HepG2 (cell line): ENCODE measurements around the gene NTM. TPM values are rescaled to one million over a fixed set of nuclear protein-coding genes. Genes with fewer than 3 reads are reported as not detected.

Experiments used
- ATAC-seq: fragments of 200-7000 bp; cut with Tn5 transposase; 3 replicates; pipeline ENCODE4 v1.9.1; 2020; ENCODE audit warnings: mild to moderate bottlenecking, moderate library complexity
- BruUV-seq: library from RNA; stranded (reverse); fragments of 400-500 nt; replicated peaks from 2 replicates; lab custom pipeline; 2021; lab: Mats Ljungman, UMichigan
- CTCF ChIA-PET: fragments of 300-600 bp; formaldehyde crosslinking; extraction: SDS; loops from one replicate; lab custom pipeline; 2021; ENCODE audit warnings: low total read pairs, inconsistent platforms, low intra/inter-chr PET ratio; lab: Yijun Ruan, JAX
- POLR2A ChIA-PET: fragments of 350-600 bp; sonication (Branson Sonifier 250); formaldehyde crosslinking; loops from one replicate; lab custom pipeline; 2020; ENCODE audit warnings: antibody characterized with exemption, inconsistent platforms; lab: Yijun Ruan, JAX
- DNase-seq: peaks from one replicate; pipeline ENCODE4 v3.0.0-alpha.2; 2015; ENCODE audit warnings: low spot score
- FAIRE-seq: peaks from 3 replicates; lab custom pipeline; 2011; peaks lifted over from hg19 to GRCh38; lab: Jason Lieb, UNC
- H2AFZ ChIP-seq: one replicate; pipeline ENCODE4 v1.6.1; 2011; ENCODE audit warnings: low read length, inconsistent platforms
- H3K27ac ChIP-seq: fragments of 300-600 bp; 3 replicates; pipeline ENCODE4 v1.8.0; 2011; ENCODE audit warnings: mixed run types, mild to moderate bottlenecking, mixed read lengths, low read length, inconsistent platforms; ENCODE audit not compliant: insufficient read depth; ENCODE audit errors: extremely low read length
- H3K27me3 ChIP-seq, 2 experiments: fragments of 200-600 bp in 1 of 2; 2 replicates in 1 of 2; 3 replicates in 1 of 2; pipeline versions ENCODE4 v1.6.0 to v1.8.0; 2011; ENCODE audit warnings: low read length in 2 of 2, mild to moderate bottlenecking in 2 of 2, moderate library complexity in 2 of 2, inconsistent platforms in 1 of 2; ENCODE audit not compliant: insufficient read depth in 2 of 2, control insufficient read depth in 1 of 2
- H3K36me3 ChIP-seq, 2 experiments: fragments of 200-600 bp in 1 of 2; replicated peaks in 1 of 2; 2 replicates in 1 of 2; 3 replicates in 1 of 2; pipeline versions ENCODE4 v1.5.1 to v1.8.0; 2011; ENCODE audit warnings: low read length in 2 of 2, inconsistent platforms in 1 of 2; ENCODE audit not compliant: insufficient read depth in 2 of 2, control insufficient read depth in 1 of 2
- H3K4me1 ChIP-seq: 2 replicates; pipeline ENCODE4 v1.5.1; 2012; ENCODE audit warnings: low read length, inconsistent platforms; ENCODE audit not compliant: insufficient read depth
- H3K4me2 ChIP-seq: 2 replicates; pipeline ENCODE4 v1.6.0; 2011; ENCODE audit warnings: low read depth, low read length, inconsistent platforms
- H3K4me3 ChIP-seq, 3 experiments: fragments of 200-600 bp in 1 of 3; sonication (generic), shearing (Covaris generic) in 1 of 3; replicated peaks in 1 of 3; 2 replicates each; pipeline ENCODE4 v1.5.1; 2011 to 2016; ENCODE audit warnings: low read length in 3 of 3, inconsistent platforms in 2 of 3, low read depth in 2 of 3, mild to moderate bottlenecking in 2 of 3, control low read depth in 1 of 3, mixed read lengths in 1 of 3; ENCODE audit not compliant: insufficient read depth in 1 of 3
- H3K79me2 ChIP-seq: one replicate; pipeline ENCODE4 v1.6.1; 2011; ENCODE audit warnings: low read length, inconsistent platforms; ENCODE audit not compliant: insufficient read depth
- H3K9ac ChIP-seq: 2 replicates; pipeline ENCODE4 v1.6.0; 2011; ENCODE audit warnings: mild to moderate bottlenecking, low read depth, low read length, inconsistent platforms; ENCODE audit not compliant: insufficient read depth
- H3K9me3 ChIP-seq: 2 replicates; pipeline ENCODE4 v1.5.1; 2012; ENCODE audit warnings: mild to moderate bottlenecking, low read length
- H4K20me1 ChIP-seq: 2 replicates; pipeline ENCODE4 v1.6.0; 2011; ENCODE audit warnings: inconsistent platforms, mild to moderate bottlenecking, low read length, moderate library complexity; ENCODE audit not compliant: insufficient read depth
- ATAD3A ChIP-seq: sonication (generic); formaldehyde crosslinking; IDR thresholded peaks from 2 replicates; pipeline ENCODE4 v1.4.0; 2020; ENCODE audit warnings: missing genetic modification reagents
- ATF6 ChIP-seq: sonication (generic); formaldehyde crosslinking; conservative IDR thresholded peaks from 2 replicates; pipeline ENCODE4 v1.4.0; 2020; ENCODE audit warnings: missing genetic modification reagents
- FOXA3 ChIP-seq: IDR thresholded peaks from 2 replicates; pipeline ENCODE4 v1.6.1; 2016; ENCODE audit warnings: missing genetic modification reagents, missing compliant biosample characterization
- FOXJ3 ChIP-seq: sonication (generic); formaldehyde crosslinking; IDR thresholded peaks from 2 replicates; pipeline ENCODE4 v1.4.0; 2020; ENCODE audit warnings: missing genetic modification reagents, mild to moderate bottlenecking, borderline replicate concordance
- KMT2A ChIP-seq: sonication (generic); formaldehyde crosslinking; IDR thresholded peaks from 2 replicates; pipeline ENCODE4 v1.4.0; 2020; ENCODE audit warnings: missing genetic modification reagents
- RARA ChIP-seq: IDR thresholded peaks from 2 replicates; pipeline ENCODE4 v1.6.1; 2016; ENCODE audit warnings: missing genetic modification reagents, missing compliant biosample characterization
- SRF ChIP-seq: IDR thresholded peaks from 2 replicates; pipeline ENCODE4 v1.6.1; 2011; ENCODE audit warnings: mild to moderate bottlenecking, low read depth, low read length, moderate library complexity
- TFDP1 ChIP-seq: IDR thresholded peaks from 2 replicates; pipeline ENCODE4 v1.6.1; 2016; ENCODE audit warnings: missing compliant biosample characterization, missing genetic modification reagents, borderline replicate concordance
- ZNF124 ChIP-seq: sonication (generic); formaldehyde crosslinking; IDR thresholded peaks from 2 replicates; pipeline ENCODE4 v1.4.0; 2020; ENCODE audit warnings: missing genetic modification reagents
- ZNF20 ChIP-seq: sonication (generic); formaldehyde crosslinking; IDR thresholded peaks from 2 replicates; pipeline ENCODE4 v1.4.0; 2020; ENCODE audit warnings: mild to moderate bottlenecking, moderate library complexity, missing genetic modification reagents
- ZNF354B ChIP-seq: sonication (generic); formaldehyde crosslinking; IDR thresholded peaks from 2 replicates; pipeline ENCODE4 v1.8.0; 2022; ENCODE audit warnings: mild to moderate bottlenecking, missing genetic modification reagents
- ZNF512 ChIP-seq: sonication (generic); formaldehyde crosslinking; IDR thresholded peaks from 2 replicates; pipeline ENCODE4 v1.4.0; 2020; ENCODE audit warnings: mild to moderate bottlenecking, missing genetic modification reagents
- WGBS: methylation state at CpG from one replicate; pipeline ENCODE4 v1.1.6; 2017; ENCODE audit warnings: low lambda C conversion rate; 5-methylcytosine and 5-hydroxymethylcytosine counted together
- in situ Hi-C: cut with HindIII; loops from 2 replicates; pipeline ENCODE4 v1.10.0; 2017; ENCODE audit warnings: low pct_unique_long_range_greater_than_20kb; ENCODE audit not compliant: extremely low pct_ligation_motif_present
- intact Hi-C: fragments of 100-400 bp; cut with micrococcal nuclease; formaldehyde crosslinking; loops from one replicate; pipeline ENCODE4 v1.10.0; 2022; ENCODE audit not compliant: unreplicated experiment
- polyA plus RNA-seq, 8 experiments: library from polyadenylated mRNA; depleted of rRNA in 3 of 8; stranded (reverse) in 7 of 8; unstranded in 1 of 8; fragments of >200 nt; fragmentation: Illumina TruSeq in 4 of 8; extraction: Trizol in 4 of 8; gene quantifications; 2 replicates each; pipeline versions ENCODE4 v1.2.1 to v1.2.3, GENCODE V29; 2011 to 2016; ENCODE audit warnings: low read depth in 4 of 8, missing spikeins in 1 of 8, mixed read lengths in 1 of 8; ENCODE audit not compliant: insufficient read depth in 1 of 8
- total RNA-seq, 5 experiments: library from RNA; depleted of rRNA; stranded (reverse); fragments of >200 nt; fragmentation: Illumina TruSeq; extraction: Trizol; gene quantifications; 2 replicates each; pipeline ENCODE4 v1.2.3, GENCODE V29; 2016; ENCODE audit warnings: low read depth in 1 of 5
- TF ChIP-seq, protein P1 (sequence below): sonication (generic); formaldehyde crosslinking; IDR thresholded peaks from 2 replicates; pipeline ENCODE4 v1.4.0; 2020; ENCODE audit warnings: missing genetic modification reagents, borderline replicate concordance
- TF ChIP-seq, protein P2 (sequence below): IDR thresholded peaks from 2 replicates; pipeline ENCODE4 v1.4.0; 2020; ENCODE audit warnings: mild to moderate bottlenecking, missing genetic modification reagents

The NTM gene
- total and polyA plus RNA-seq, 2 of the 13 experiments (the other 11 are each of a cell fraction or from before 2014, with no cell fraction given) = not detected

DNA sequence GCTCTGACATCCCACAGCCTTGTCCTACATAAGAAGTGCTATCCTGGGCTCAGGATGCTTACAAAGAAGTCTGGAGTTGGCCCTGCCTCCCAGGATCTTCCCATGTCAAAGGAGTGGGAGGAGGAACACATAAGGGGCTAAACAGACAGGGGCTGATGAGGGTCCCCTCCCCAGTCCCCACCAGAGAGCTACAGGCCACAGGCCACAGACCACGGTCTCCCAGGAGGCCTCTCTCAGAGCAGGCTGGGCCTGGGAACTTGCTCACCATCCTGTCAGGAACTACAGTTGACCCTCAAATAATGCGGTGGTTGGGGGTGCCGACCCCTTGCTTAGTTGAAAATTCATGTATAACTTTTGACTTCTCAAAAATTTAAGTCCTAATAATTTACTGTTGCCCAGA, 315.5 kb downstream of the NTM start (continued):
- TF ChIP-seq FOXJ3 (CRISPR knock-in tag) = no peak

DNA sequence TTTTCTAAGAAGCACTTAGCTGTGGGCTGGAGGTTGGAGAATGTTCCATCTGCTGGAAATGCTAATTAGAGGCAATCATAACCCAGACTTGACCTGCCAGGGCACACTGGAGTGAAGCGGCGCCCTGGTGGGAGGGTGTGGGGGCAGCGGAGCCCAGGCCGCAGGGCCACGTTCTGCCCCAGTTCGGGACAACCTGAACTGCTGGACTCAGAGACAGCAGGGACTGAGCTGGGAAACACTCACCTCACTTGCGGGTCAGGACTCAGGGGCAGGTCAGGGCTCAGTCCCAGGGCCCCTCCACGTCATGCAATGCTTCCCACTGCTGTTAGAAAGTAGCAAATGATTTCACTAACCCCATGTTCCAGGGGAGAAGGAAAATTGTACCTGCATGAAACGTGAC, 316.4 kb downstream of the NTM start:
- FAIRE-seq = no peak
- BruUV-seq = no TSS peak
- TF ChIP-seq ZNF512 = no peak
- no peak for TF ChIP-seq ATAD3A
- TF ChIP-seq ATF6 = no peak
- no peak for TF ChIP-seq FOXA3 (CRISPR knock-in tag)
- TF ChIP-seq SRF = no peak
- TF ChIP-seq ZNF354B = no peak
- TF ChIP-seq, protein P1, sequence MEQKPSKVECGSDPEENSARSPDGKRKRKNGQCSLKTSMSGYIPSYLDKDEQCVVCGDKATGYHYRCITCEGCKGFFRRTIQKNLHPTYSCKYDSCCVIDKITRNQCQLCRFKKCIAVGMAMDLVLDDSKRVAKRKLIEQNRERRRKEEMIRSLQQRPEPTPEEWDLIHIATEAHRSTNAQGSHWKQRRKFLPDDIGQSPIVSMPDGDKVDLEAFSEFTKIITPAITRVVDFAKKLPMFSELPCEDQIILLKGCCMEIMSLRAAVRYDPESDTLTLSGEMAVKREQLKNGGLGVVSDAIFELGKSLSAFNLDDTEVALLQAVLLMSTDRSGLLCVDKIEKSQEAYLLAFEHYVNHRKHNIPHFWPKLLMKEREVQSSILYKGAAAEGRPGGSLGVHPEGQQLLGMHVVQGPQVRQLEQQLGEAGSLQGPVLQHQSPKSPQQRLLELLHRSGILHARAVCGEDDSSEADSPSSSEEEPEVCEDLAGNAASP = no peak
- TF ChIP-seq RARA = no peak
- TF ChIP-seq, protein P2, sequence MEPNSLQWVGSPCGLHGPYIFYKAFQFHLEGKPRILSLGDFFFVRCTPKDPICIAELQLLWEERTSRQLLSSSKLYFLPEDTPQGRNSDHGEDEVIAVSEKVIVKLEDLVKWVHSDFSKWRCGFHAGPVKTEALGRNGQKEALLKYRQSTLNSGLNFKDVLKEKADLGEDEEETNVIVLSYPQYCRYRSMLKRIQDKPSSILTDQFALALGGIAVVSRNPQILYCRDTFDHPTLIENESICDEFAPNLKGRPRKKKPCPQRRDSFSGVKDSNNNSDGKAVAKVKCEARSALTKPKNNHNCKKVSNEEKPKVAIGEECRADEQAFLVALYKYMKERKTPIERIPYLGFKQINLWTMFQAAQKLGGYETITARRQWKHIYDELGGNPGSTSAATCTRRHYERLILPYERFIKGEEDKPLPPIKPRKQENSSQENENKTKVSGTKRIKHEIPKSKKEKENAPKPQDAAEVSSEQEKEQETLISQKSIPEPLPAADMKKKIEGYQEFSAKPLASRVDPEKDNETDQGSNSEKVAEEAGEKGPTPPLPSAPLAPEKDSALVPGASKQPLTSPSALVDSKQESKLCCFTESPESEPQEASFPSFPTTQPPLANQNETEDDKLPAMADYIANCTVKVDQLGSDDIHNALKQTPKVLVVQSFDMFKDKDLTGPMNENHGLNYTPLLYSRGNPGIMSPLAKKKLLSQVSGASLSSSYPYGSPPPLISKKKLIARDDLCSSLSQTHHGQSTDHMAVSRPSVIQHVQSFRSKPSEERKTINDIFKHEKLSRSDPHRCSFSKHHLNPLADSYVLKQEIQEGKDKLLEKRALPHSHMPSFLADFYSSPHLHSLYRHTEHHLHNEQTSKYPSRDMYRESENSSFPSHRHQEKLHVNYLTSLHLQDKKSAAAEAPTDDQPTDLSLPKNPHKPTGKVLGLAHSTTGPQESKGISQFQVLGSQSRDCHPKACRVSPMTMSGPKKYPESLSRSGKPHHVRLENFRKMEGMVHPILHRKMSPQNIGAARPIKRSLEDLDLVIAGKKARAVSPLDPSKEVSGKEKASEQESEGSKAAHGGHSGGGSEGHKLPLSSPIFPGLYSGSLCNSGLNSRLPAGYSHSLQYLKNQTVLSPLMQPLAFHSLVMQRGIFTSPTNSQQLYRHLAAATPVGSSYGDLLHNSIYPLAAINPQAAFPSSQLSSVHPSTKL (CRISPR knock-in tag) = no peak
- TF ChIP-seq ZNF20 = no peak
- no peak for TF ChIP-seq TFDP1 (CRISPR knock-in tag)
- TF ChIP-seq ZNF124 (CRISPR knock-in tag) = no peak
- no peak for TF ChIP-seq KMT2A (CRISPR knock-in tag)

More for the DNA sequence above, 316.4 kb downstream of the NTM start:
- DNase-seq (no peak), ATAC-seq (no peak)
- no peak overlapping the region for H3K9ac ChIP-seq
- H3K27me3 ChIP-seq = peaks cover 4 to 51% of the 10 kb centered on the region in 2 experiments
- no peaks in the 10 kb centered on the region for H3K4me1 ChIP-seq
- H3K4me2 ChIP-seq = no peak overlapping the region
- in situ Hi-C loops (loop anchor here (25.0 kb wide), 1 partner anchor 1375 kb away; no protein-coding TSS in a partner anchor), intact Hi-C loops (no loop called here)
- H3K36me3 ChIP-seq = no peaks in the 10 kb centered on the region
- no peak overlapping the region for H3K27ac ChIP-seq
- no peak overlapping the region for H3K4me3 ChIP-seq
- CTCF ChIA-PET = no interaction called here
- no peak overlapping the region for H2AFZ ChIP-seq
- 0% methylated on average over 1 of the region's 9 CpGs for WGBS
- no peaks in the 10 kb centered on the region for H3K9me3 ChIP-seq
- H3K79me2 ChIP-seq = no peaks in the 10 kb centered on the region
- POLR2A ChIA-PET = no interaction called here
- H4K20me1 ChIP-seq = no peaks in the 10 kb centered on the region
